Keratinocyte (primary cell): ENCODE measurements around the gene CAMSAP1. TPM values are rescaled to one million over a fixed set of nuclear protein-coding genes. Genes with fewer than 3 reads are reported as not detected.

ENCODE experiments used
- DNase-seq: peaks from one replicate; pipeline ENCODE4 v3.0.0-alpha.2; 2011; ENCODE audit warnings: low read depth, missing footprints, low spot score
- FAIRE-seq: peaks from 2 replicates; lab custom pipeline; 2011; peaks lifted over from hg19 to GRCh38; lab: Jason Lieb, UNC
- H2AFZ ChIP-seq: 2 replicates; pipeline ENCODE4 v1.6.0; 2012; ENCODE audit warnings: low read length, control low read depth, inconsistent platforms; ENCODE audit not compliant: control insufficient read depth
- H3K27ac ChIP-seq: 2 replicates; pipeline ENCODE4 v1.5.1; 2011; ENCODE audit warnings: low read length; ENCODE audit not compliant: control insufficient read depth, insufficient read depth
- H3K27me3 ChIP-seq: 3 replicates; pipeline ENCODE4 v1.6.0; 2011; ENCODE audit warnings: low read length; ENCODE audit not compliant: control insufficient read depth, insufficient read depth; ENCODE audit errors: extremely low read depth
- H3K36me3 ChIP-seq, 2 experiments: 2 replicates in 1 of 2; 3 replicates in 1 of 2; pipeline ENCODE4 v1.5.1; 2011; ENCODE audit warnings: low read length in 2 of 2, mild to moderate bottlenecking in 1 of 2; ENCODE audit not compliant: control insufficient read depth in 2 of 2, insufficient read depth in 2 of 2; ENCODE audit errors: extremely low read depth in 1 of 2
- H3K4me1 ChIP-seq: 3 replicates; pipeline ENCODE4 v1.5.1; 2011; ENCODE audit warnings: low read length; ENCODE audit not compliant: control insufficient read depth, insufficient read depth; ENCODE audit errors: extremely low read depth
- H3K4me2 ChIP-seq: 3 replicates; pipeline ENCODE4 v1.6.0; 2011; ENCODE audit warnings: low read depth, low read length; ENCODE audit not compliant: control insufficient read depth, insufficient read depth; ENCODE audit errors: extremely low read depth
- H3K4me3 ChIP-seq, 3 experiments: fragments of 200-600 bp in 1 of 3; sonication (generic) in 1 of 3; 2 replicates in 2 of 3; 3 replicates in 1 of 3; pipeline ENCODE4 v1.5.1; 2011 to 2016; ENCODE audit warnings: low read length in 3 of 3, mild to moderate bottlenecking in 3 of 3, control low read depth in 2 of 3, inconsistent platforms in 1 of 3, low read depth in 1 of 3, mixed read lengths in 1 of 3, mixed run types in 1 of 3, moderate library complexity in 1 of 3; ENCODE audit not compliant: control insufficient read depth in 2 of 3, insufficient read depth in 2 of 3; ENCODE audit errors: extremely low read depth in 1 of 3
- H3K79me2 ChIP-seq: 2 replicates; pipeline ENCODE4 v1.6.0; 2012; ENCODE audit warnings: low read length; ENCODE audit not compliant: control insufficient read depth, insufficient read depth
- H3K9ac ChIP-seq: 3 replicates; pipeline ENCODE4 v1.6.0; 2011; ENCODE audit warnings: low read length; ENCODE audit not compliant: control insufficient read depth, insufficient read depth; ENCODE audit errors: extremely low read depth
- H3K9me1 ChIP-seq: 3 replicates; pipeline ENCODE4 v1.6.0; 2011; ENCODE audit warnings: low read length; ENCODE audit not compliant: control insufficient read depth, insufficient read depth; ENCODE audit errors: extremely low read depth
- H3K9me3 ChIP-seq: 2 replicates; pipeline ENCODE4 v1.5.1; 2012; ENCODE audit warnings: low read depth, low read length; ENCODE audit not compliant: control insufficient read depth
- H4K20me1 ChIP-seq: 3 replicates; pipeline ENCODE4 v1.6.0; 2011; ENCODE audit warnings: low read length; ENCODE audit not compliant: control insufficient read depth, insufficient read depth; ENCODE audit errors: extremely low read depth
- EZH2 ChIP-seq: IDR thresholded peaks from one replicate; pipeline ENCODE4 v1.6.1; 2012; ENCODE audit warnings: inconsistent platforms, mild to moderate bottlenecking, low read length, moderate library complexity
- dilution Hi-C: fragments of 300-500 bp; cut with MboI; formaldehyde crosslinking; loops from one replicate; pipeline ENCODE4 v1.7.0; 2020; ENCODE audit warnings: low sequenced_read_pairs; ENCODE audit not compliant: extremely low pct_ligation_motif_present
- polyA plus RNA-seq, 5 experiments: library from polyadenylated mRNA; depleted of rRNA in 3 of 5; stranded (reverse) in 3 of 5; stranded (forward) in 1 of 5; unstranded in 1 of 5; fragments of >200 nt; gene quantifications; 1 replicate in 1 of 5; 2 replicates in 3 of 5; 3 replicates in 1 of 5; pipeline versions ENCODE4 v1.2.1 to v1.2.3, GENCODE V29; 2011 to 2012; ENCODE audit warnings: missing spikeins in 2 of 5, low read depth in 1 of 5, low replicate concordance in 1 of 5
- TF ChIP-seq, protein P1 (sequence below), 3 experiments: IDR thresholded peaks in 1 of 3; conservative IDR thresholded peaks in 1 of 3; optimal IDR thresholded peaks in 1 of 3; 2 replicates in 2 of 3; 3 replicates in 1 of 3; pipeline versions ENCODE3 to v1.5.1; 2011; ENCODE audit warnings: low read length in 3 of 3, mild to moderate bottlenecking in 3 of 3, moderate library complexity in 2 of 3, control low read depth in 1 of 3, inconsistent platforms in 1 of 3; ENCODE audit not compliant: insufficient read depth in 2 of 3; ENCODE audit errors: extremely low read depth in 1 of 3

CAMSAP1 gene
- polyA plus RNA-seq, 1 donor (not counting 4 experiments of a cell fraction or from before 2014, with no cell fraction given), result 8.3 TPM

DNA sequence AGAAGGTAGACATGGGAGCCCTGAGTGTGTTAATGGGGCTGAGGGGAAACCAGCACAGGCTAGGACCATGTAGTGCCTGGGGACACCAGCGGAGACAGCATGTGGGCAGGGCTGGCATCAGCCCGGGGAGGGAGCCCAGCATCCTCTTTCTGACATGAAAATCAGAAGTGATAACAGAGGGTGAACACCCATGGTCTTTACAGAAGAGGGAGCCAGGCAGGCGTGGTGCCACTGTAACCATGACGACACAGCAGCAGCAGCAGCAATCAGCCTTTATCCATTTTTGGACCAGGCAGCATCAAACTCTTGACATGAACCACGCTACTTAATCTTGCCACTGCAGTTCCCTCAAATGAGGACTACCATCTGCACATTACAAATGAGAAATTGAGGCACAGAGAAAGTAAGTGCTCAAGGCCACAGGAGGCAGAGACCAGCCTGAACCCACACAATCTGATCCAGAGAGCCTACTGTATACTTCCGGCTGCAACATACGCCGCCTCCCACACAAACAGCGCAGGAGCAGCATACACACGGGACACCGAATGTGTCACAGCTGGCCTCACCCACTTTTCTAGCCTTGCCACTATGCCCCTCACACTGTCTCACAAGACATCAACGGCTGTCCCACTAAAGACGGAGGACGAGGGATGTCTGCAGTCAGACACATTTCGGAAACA lies 23.8 kb downstream of the CAMSAP1 start:
- Histone ChIP-seq H3K9me1 (no peaks in the 10 kb centered on the region), H2AFZ (no peak overlapping the region), H3K79me2 (peaks cover 72% of the 10 kb centered on the region), H4K20me1 (peaks cover 7% of the 10 kb centered on the region), H3K27me3 (no peaks in the 10 kb centered on the region), H3K9me3 (no peaks in the 10 kb centered on the region), H3K9ac (no peak overlapping the region), H3K36me3 (peaks cover 0 to 6% of the 10 kb centered on the region in 2 experiments), H3K4me1 (peaks cover 22% of the 10 kb centered on the region), H3K4me3 (no peak overlapping the region), H3K4me2 (no peak overlapping the region), H3K27ac (no peak overlapping the region)
- DNase-seq (no peak), FAIRE-seq (no peak)
- dilution Hi-C loops, result no loop called here
- no peak for TF ChIP-seq EZH2
- TF ChIP-seq, protein P1, sequence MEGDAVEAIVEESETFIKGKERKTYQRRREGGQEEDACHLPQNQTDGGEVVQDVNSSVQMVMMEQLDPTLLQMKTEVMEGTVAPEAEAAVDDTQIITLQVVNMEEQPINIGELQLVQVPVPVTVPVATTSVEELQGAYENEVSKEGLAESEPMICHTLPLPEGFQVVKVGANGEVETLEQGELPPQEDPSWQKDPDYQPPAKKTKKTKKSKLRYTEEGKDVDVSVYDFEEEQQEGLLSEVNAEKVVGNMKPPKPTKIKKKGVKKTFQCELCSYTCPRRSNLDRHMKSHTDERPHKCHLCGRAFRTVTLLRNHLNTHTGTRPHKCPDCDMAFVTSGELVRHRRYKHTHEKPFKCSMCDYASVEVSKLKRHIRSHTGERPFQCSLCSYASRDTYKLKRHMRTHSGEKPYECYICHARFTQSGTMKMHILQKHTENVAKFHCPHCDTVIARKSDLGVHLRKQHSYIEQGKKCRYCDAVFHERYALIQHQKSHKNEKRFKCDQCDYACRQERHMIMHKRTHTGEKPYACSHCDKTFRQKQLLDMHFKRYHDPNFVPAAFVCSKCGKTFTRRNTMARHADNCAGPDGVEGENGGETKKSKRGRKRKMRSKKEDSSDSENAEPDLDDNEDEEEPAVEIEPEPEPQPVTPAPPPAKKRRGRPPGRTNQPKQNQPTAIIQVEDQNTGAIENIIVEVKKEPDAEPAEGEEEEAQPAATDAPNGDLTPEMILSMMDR (optimal IDR thresholded peaks at IDR 0.05 in 1 of 3, IDR thresholded peaks at IDR 0.05 in 1 of 3, conservative IDR thresholded peaks at IDR 0.05 in 1 of 3; ENCODE audit: extremely low read depth in 1 of 3, insufficient read depth in 2 of 3, low read length in 3 of 3), result no peak

DNA sequence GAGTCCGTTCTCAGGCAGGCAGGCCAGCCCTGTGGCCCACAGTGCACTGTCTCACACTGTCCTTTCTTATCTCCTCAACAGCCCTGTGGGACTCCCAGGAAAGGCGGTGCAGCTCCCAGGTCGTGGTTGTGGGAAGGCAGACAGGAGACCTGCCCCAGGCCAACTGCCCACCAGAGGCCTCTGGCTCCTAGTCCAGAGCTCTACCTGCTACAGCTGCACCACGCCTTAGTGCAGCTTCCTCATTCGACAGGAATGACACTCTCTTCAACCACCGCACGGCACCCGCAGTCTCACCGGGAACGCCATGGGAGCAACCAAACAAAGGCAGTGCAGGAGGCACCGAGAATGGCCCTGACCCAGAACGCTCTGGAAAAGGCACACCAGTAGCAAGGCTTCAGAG lies 25.3 kb downstream of the CAMSAP1 start:
- Histone ChIP-seq H3K4me1 (peaks cover 17% of the 10 kb centered on the region), H2AFZ (no peak overlapping the region), H3K27ac (no peak overlapping the region), H4K20me1 (peaks cover 7% of the 10 kb centered on the region), H3K79me2 (peaks cover 66% of the 10 kb centered on the region), H3K27me3 (no peaks in the 10 kb centered on the region), H3K4me3 (no peak overlapping the region), H3K9ac (no peak overlapping the region), H3K4me2 (no peak overlapping the region), H3K36me3 (peaks cover 0 to 5% of the 10 kb centered on the region in 2 experiments), H3K9me1 (no peaks in the 10 kb centered on the region), H3K9me3 (no peaks in the 10 kb centered on the region)
- TF ChIP-seq, protein P1 (optimal IDR thresholded peaks at IDR 0.05 in 1 of 3, IDR thresholded peaks at IDR 0.05 in 1 of 3, conservative IDR thresholded peaks at IDR 0.05 in 1 of 3; ENCODE audit: extremely low read depth in 1 of 3, insufficient read depth in 2 of 3, low read length in 3 of 3), result no peak
- no peak for TF ChIP-seq EZH2
- FAIRE-seq (no peak), DNase-seq (no peak)
- dilution Hi-C loops, result no loop called here
